Measurements from ENCODE around the gene PODNL1.

DNA sequence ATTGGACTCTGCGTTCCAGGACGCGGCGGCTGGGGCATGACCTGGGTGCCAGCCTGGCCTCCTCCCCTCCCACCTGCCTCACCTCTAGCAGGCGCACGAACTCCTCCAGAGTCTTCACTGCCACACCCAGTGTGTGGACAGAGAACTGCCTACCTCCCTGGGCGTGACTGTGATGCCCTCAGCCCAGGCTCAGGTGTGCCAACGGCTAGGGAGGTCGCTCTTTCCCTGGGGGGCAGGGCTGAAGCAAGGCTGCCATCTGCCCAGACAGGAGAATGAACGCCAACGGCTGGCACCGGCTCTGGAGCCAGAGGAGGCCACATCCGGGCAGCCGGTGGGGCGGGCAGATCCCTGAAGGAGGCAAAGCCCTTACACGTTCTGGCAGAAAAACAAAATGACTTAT is 49.9 kb downstream of the PODNL1 start:
- TF ChIP-seq POLR2A (IDR thresholded peaks at IDR 0.05; ENCODE audit: low read depth, low read length) = no peak
- TF ChIP-seq TAF1 (IDR thresholded peaks at IDR 0.05; ENCODE audit: borderline replicate concordance, low read depth, low read length) = no peak
- no peak for TF ChIP-seq POLR2AphosphoS5 (IDR thresholded peaks at IDR 0.05; ENCODE audit: low read depth, low read length)
